A673 (cell line): ENCODE results near the gene FGGY.

Experiments used
- CTCF ChIP-seq: fragments of 300-800, 200-600 bp; sonication (generic); conservative IDR thresholded peaks from 2 replicates; pipeline ENCODE4 v1.5.1; 2017; ENCODE audit warnings: low read depth, mild to moderate bottlenecking, antibody characterized with exemption, low read length, moderate library complexity, mixed read lengths
- EZH2 ChIP-seq: fragments of 200-600 bp; sonication (generic); IDR thresholded peaks from 2 replicates; pipeline ENCODE4 v1.6.1; 2017; ENCODE audit warnings: borderline replicate concordance, low read depth, mild to moderate bottlenecking, mixed read lengths, antibody characterized with exemption, low read length; ENCODE audit not compliant: poor library complexity, severe bottlenecking

GRCh38 chr1:59432531-59433439, 135.9 kb downstream of the FGGY start:
- TF ChIP-seq CTCF = no peak
- TF ChIP-seq EZH2 = no peak
